Liver (tissue), 3 donors: ENCODE measurements around the gene ZBTB26.

ENCODE experiments used
- ATF3 ChIP-seq: IDR thresholded peaks from 2 replicates; pipeline ENCODE4 v1.6.1; 2016; ENCODE audit warnings: antibody characterized with exemption
- CTCF ChIP-seq: fragments of 150-350 bp; IDR thresholded peaks from 2 replicates; pipeline ENCODE4 v1.5.1; 2017; ENCODE audit warnings: improper control_type of control experiment, low read depth, low read length; ENCODE audit not compliant: missing input control
- REST ChIP-seq: IDR thresholded peaks from 2 replicates; pipeline ENCODE4 v1.6.1; 2016; ENCODE audit warnings: antibody characterized with exemption, mild to moderate bottlenecking
- donor health status: healthy.
- donor health status: healthy.

- TF ChIP-seq REST: no peak
- TF ChIP-seq CTCF: no peak
- TF ChIP-seq ATF3: no peak
Measured at GRCh38 chr9:122912671-122912963, 18.7 kb downstream of the ZBTB26 start.
